HG02571 (cell line): ENCODE results near the gene SORL1.
"Not testable (repeated sequence)": the region's sequence is repeated elsewhere in the genome, so short reads cannot be mapped to it uniquely, and the experiment has no call there.

ENCODE experiments used
- ATAC-seq: cut with Tn5 transposase; IDR thresholded peaks from one replicate; pipeline ENCODE4 v1.9.1; 2021; ENCODE audit warnings: mild to moderate bottlenecking, moderate library complexity; ENCODE audit not compliant: unreplicated experiment

SORL1 gene, protein sequence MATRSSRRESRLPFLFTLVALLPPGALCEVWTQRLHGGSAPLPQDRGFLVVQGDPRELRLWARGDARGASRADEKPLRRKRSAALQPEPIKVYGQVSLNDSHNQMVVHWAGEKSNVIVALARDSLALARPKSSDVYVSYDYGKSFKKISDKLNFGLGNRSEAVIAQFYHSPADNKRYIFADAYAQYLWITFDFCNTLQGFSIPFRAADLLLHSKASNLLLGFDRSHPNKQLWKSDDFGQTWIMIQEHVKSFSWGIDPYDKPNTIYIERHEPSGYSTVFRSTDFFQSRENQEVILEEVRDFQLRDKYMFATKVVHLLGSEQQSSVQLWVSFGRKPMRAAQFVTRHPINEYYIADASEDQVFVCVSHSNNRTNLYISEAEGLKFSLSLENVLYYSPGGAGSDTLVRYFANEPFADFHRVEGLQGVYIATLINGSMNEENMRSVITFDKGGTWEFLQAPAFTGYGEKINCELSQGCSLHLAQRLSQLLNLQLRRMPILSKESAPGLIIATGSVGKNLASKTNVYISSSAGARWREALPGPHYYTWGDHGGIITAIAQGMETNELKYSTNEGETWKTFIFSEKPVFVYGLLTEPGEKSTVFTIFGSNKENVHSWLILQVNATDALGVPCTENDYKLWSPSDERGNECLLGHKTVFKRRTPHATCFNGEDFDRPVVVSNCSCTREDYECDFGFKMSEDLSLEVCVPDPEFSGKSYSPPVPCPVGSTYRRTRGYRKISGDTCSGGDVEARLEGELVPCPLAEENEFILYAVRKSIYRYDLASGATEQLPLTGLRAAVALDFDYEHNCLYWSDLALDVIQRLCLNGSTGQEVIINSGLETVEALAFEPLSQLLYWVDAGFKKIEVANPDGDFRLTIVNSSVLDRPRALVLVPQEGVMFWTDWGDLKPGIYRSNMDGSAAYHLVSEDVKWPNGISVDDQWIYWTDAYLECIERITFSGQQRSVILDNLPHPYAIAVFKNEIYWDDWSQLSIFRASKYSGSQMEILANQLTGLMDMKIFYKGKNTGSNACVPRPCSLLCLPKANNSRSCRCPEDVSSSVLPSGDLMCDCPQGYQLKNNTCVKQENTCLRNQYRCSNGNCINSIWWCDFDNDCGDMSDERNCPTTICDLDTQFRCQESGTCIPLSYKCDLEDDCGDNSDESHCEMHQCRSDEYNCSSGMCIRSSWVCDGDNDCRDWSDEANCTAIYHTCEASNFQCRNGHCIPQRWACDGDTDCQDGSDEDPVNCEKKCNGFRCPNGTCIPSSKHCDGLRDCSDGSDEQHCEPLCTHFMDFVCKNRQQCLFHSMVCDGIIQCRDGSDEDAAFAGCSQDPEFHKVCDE (N-terminal part only)

DNA sequence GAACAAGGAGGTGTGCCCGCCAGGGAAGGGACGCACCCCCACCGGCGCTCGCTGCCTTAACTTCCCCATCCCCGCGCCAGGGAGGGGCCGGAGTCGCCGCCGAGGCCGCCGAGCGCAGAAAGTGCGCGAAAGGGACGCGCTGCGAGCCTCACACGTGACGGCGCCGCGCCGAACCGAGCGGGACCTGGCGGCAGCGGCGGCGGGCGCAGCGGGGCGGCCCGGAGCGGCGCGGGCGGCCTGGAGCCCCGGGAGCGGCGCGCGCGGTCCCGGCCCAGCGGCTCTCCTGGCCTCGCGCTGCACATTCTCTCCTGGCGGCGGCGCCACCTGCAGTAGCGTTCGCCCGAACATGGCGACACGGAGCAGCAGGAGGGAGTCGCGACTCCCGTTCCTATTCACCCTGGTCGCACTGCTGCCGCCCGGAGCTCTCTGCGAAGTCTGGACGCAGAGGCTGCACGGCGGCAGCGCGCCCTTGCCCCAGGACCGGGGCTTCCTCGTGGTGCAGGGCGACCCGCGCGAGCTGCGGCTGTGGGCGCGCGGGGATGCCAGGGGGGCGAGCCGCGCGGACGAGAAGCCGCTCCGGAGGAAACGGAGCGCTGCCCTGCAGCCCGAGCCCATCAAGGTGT, at the start of gene SORL1:
Gene SORL1 (plus strand): TSS at position 329 of the 623 bp plus-strand sequence. CDS start 18 bp downstream, at position 347.
- peak; percentile 42 for ATAC-seq

DNA sequence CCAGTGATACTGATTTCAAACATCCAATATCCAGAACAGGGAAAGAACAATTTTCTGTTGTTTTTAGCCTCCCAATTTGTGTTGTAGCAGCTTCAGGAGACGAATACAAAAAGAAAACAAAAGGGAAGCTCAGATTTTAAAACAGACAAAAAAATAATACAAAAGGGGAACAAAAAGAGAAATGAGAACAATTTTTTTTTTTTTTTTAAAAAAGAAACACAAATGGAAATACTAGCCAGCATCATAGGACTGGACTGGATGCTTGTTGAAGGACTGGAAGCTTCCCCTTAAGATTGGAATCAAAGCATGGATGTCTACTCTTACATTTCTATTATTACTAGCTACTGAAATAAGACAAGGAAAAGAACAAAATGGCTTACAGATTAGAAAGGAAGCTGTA, 46.5 kb upstream of the SORL1 start:
- ATAC-seq, result no peak

DNA sequence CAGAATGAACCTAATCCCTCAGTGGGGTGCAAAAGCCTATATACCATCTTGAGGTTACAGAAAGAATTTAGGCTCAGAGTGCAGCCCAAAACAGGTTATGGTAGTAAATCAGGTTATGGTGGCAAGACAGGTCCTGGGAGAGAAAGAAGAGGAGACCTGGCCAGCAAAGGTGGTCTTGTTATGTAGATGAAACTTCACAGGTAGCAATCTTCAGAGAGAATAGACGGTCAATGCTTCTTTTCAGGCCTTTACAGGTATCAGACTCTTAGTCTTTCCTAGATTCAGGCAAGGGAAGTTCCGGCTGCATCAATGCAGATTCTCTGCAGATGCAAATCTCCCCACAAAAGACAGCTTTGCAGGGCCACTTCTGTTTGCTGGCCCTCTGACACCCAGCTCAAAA, 45.8 kb upstream of the SORL1 start:
- no peak for ATAC-seq

DNA sequence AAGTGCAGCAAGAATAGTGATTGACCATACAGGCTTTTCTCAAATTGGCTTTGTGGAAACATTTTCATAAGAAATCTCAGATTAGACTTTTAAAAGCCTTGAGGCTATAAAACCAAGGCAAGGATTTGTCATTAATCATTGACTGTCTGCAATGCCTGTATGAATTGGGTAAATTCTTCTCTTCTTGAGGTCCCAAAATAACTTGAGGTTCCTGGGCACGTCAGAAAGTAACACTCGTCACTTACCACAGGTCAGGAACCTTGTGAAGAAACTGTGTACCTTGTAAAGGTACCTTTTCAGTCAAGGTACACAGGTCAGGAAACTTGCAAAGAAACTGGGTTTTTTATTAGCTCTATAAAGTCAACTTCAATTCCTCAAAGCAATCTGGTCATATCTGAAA, 43.3 kb upstream of the SORL1 start:
- no peak for ATAC-seq

DNA sequence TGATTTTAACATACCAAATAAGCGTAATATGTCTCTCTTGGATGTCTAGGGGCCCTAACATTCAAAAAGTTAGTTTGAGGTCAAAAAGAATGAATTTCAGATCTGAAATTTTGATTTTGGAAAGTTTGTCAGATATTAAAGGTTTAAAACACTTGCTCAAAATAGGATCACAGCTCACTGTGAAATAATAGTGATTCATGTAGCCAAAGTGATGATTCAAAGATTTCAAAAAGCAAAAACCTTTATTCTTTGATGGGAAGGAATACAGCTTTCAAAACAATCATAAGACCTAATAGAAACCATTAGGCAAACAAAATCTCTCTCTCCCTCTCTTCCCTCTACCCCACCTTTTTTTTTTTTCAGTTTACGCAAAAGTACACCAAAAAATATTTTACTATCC, 42.1 kb upstream of the SORL1 start:
- ATAC-seq, result not testable (repeated sequence)

DNA sequence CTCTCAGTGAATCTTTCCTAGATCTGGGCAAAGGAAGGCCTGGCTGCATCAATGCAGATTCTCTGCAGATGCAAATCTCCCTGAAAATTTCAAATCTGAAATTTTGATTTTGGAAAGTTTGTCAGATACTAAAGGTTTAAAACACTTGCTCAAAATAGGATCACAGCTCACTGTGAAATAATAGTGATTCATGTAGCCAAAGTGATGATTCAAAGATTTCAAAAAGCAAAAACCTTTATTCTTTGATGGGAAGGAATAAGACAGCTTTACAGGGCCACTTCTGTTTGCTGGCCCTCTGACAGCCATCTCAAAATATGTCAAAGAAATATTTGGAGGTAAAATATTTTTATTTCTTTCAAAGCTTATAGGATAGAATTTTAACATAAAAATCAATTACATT, 40.8 kb upstream of the SORL1 start:
- ATAC-seq, result not testable (repeated sequence)

DNA sequence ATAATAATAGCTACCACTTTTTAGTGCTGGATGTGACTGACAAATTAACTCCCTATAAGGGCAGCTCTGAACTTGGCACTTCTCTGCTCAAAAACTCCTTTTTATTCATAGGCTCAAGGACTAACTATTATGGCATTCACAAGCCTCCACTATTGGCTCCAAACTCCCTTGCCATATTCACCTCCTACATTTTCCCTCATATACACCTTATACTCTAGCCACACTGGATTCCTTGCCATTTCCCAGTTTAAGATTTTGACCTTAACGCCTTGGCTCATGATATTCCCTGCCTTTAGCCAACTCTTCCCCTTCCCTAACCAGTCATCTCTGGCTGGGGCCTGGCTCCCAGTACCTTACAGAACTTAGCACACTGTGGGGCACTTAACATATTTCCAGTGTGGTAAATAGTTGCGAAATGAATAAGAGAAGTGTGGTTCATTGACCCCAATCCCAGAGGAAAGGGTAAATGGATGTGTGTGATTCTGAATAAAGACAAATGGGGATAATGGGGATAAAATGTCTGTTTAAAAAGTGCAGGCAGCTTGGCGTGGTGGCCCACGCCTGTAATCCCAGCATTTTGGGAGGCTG, 40.0 kb upstream of the SORL1 start:
- ATAC-seq, result no peak

DNA sequence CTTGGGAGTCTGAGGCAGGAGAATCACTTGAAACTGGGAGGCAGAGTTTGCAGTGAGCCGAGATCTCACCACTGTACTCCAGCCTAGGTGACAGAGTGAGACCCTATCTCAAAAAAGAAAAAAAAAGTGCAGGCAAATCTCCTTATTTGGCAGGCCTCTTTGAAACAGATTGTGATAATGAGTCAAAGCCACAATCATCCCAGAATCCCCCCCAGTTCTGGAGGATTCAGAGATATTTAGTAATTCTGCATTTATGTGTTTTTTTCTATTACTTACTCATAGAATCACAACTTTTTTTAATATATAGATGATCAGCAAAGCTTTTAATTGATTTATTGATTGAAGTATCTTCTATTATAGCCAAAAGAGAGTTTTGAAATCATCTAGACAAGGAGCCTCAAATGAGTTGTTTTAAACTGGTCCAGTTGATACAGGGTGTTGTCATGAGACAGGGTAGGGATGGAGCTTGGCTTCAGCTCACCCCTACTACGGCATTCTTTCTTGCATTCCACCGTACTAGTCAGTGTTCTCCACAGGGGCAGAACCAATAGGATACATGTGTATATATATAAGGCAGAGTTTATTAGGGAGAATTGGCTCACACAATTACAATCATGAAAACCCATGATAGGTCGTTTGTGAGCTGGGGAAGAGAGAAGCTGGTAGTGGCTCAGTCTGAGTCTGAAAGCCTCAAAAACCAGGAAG, 39.3 kb upstream of the SORL1 start:
- no peak for ATAC-seq

DNA sequence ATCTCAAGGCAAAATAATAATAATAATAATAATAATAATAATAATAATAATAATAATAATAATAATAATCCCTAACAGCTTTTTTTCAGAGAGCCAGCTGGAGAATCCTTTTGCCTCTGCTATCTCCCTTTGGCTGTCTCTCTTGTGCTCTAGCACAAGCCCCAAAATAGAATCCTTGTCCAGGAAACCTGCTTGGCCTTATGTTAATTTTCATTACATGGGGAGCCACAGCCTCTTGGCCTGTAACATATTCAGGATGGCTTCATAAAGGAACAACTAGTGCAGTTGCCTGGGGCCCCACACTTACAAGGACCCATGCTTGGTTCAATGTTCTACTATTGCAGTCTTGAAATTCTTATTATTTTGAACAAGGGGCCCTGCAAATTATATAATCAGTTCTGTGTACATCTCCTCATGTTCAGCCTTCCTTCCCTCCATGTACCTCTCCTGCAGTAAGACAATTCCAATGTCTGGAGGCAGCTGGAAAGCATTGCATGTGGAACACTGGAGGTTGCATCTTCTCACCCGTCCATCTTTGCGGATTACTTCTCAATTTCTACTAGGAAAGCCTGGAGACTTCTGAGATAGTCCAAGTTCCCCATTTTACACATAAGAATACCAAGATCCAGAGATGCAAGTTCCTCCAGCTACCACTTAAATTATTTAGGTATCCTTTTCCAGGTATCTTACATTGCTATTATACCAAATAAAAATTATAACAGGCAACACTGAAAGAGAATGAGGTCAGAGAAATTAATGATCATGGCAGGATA, 37.8 kb upstream of the SORL1 start:
- ATAC-seq, result no peak

DNA sequence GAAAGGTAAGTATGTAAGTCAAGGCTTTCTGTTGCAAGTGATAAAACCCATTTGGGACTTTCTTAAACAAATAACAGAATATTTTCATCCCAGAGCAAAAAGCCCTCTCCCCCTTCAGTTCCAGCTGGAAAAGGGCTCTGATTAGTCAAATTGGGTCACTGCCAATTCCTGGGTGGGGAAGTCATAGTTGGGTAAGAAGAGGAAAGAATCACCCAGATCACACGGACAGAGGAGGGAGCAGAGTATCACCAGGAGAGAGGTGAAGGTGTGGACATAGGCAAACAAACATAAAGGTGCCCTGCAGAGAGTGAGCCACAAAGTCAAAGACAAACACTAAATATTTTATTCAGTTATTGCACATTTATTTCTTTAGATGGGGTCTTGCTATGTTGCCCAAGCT, 36.3 kb upstream of the SORL1 start:
- no peak for ATAC-seq

DNA sequence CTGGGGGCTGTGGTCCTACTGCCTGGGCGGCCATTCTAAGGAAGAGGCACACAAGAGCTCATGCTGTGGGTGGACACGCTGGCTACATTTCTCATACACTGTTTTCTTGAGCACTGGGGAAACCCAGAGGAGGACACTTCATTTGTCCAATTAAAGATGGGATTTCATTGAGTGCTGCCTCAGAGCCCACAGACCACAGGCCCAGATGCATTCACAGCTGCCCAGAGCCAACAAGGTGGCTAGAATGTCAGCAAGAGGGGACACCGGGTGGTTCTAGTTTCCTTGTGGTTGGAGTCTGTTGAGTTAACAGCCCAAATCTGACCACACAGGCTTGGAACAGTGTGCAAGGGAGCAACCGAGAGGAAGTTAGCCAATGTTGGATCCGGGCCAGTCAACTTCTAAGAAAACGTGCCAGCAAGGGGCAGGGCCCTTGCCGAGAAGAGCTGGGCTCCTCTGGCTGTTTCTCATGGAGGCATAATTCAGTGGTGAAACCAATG, 35.0 kb upstream of the SORL1 start:
- ATAC-seq, result no peak

DNA sequence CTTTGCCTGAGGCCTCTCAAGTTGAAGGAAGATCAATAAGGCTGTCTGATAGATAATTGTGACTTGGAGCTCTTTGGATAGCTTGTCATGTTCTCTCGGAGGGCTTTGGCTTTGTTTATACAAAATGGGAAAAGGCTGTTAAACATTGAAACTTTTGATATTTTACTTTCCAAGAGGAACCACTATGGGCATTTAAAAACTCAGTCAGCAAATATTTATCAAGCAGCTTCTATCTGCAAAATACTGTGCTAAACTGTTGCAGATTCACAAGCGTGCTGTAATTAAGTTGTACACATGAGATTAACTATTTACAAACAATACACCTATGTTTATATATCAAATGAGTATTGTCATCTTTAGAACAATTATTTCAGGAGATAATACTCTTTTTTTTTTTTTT, 34.5 kb upstream of the SORL1 start:
- no peak for ATAC-seq

DNA sequence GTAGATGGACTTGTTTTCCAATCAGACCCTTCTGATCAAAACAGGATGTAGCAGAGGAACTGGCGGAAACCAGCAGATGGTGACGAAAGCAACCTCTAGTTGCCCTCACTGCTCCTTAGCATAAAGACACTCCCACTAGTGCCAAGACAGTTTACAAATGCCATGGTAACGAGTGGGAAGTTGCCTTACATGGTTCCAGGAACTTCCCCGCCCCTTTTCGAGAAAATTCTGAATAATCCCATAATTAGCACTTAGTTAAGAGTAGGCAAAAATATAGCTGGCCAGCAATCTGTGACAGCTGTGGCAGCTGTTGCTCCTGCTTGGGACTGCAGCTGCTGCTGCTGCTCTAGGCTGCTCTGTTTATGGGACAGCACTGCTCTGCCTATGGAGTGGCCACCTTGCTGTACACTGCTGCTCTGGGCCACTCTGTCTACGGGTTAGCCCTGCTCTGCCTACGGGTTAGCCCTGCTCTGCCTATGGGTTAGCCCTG, 33.4 kb upstream of the SORL1 start:
- no peak for ATAC-seq

DNA sequence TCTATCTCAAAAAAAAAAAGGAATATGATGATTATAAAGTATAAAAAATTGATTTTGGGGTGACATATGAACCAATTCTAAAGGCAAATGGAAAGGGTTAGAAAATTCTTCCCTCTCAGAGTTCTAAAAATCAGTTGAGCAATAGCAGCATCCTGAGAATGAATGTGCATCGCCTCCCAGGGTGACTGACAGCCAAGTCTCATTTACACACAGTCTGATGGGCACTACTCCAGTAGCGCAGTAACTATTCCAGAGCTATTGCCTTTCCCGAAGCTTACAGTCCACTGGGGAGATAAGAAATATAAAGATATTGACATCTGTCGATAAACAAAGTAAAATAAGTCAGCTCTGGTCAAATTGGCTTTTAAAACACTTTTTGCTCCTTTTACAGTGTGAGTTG, 32.3 kb upstream of the SORL1 start:
- no peak for ATAC-seq

DNA sequence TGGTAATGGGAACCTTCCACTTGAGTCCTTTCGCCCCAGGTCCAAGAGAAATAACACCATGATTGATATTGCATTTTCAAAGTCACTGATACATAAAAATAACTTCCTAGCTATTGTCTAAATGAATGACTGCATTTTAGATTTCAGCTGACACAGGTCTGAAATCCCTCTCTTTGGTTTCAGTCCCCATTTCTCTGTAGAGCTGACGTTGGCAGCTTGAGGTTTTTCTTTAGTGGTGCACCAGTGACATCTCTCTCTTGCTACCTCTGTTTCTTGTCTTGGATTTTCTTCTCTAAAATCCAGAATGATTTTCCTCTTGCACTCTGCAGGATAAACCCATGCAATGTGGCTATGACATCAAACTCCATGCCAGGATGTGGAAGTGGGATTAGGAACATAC, 31.7 kb upstream of the SORL1 start:
- ATAC-seq, result no peak

DNA sequence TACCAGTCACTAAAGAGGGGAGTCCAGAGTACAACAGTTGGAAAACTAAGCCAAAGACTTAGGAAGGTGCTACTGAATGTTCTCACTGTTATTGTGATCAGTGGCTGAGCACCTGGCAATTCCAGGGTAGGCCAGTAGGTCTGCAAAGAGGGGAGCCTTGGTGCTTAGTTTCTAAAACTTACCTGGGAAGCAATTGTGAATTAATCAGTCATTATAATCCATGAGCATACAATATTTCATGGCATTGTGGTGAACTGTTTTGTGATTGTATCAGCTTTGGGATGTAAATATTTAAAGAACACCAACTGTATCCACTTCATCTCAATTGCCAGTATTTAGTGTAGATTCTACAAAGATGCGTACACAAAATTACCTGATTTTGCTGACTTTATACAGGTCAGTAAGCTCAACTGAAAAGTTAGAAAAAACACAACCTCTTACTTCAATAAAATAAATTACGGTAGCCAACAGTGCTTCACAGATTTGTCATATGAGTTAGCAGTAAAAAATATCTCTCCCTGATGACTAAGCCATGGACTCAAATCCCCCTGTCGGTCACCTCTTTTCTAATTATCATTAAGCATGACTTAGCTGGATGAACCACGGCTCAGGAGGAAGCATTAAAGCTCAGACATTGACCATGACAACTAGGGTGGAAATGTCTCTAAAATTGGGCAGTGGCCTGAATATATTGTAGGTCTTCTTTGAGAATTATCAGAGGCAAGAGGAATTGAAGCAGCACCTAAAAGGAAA, 30.8 kb upstream of the SORL1 start:
- ATAC-seq, result no peak

DNA sequence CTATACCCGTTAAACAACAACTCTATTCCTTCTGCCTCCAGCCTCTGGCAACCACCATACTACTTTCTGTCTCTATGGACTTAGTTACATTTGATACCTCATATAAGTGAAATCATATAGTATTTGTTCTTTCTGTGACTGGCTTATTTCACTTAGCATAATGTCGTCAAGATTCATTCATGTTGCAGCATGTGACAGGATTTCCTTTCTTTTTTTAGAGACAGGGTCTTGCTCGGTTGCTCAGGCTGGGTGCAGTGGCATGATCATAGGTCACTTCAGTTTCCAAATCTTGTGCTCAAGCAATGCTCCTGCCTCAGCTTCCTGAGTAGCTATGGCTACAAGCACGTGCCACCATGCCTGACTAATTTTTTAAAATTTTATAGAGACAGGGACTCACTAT, 29.4 kb upstream of the SORL1 start:
- ATAC-seq, result no peak

DNA sequence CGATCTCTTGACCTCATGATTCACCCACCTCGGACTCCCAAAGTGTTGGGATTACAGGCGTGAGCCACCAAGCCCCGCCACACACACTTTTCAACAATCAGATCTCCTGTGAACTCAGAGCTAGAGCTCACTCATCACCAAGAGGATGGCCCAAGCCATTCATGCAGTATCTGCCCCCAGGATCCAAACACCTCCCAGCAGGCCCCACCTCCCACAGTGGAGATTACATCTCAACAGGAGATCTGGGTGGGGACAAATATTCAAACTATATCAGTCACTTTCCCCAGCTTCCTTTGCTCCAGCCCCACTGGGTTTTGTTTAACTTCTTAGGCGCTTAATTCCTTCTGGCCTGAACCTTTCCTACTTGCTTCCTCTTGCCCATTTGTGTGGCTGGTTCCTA, 26.3 kb upstream of the SORL1 start:
- no peak for ATAC-seq
